ENCODE measurements around the gene MAGEE2. TPM values are rescaled to one million over a fixed set of nuclear protein-coding genes. Genes with fewer than 3 reads are reported as not detected.

MAGEE2 gene
- total RNA-seq, 1 donor from 2014 or later, result not detected

GRCh38 chrX:75746891-75747639 lies 38.0 kb downstream of the MAGEE2 start:
- no peaks in the 10 kb centered on the region for H3K4me1 ChIP-seq
- H3K9me3 ChIP-seq, result peaks cover 5% of the 10 kb centered on the region
- TF ChIP-seq CTCF (IDR thresholded peaks at IDR 0.05) (no peak), POLR2AphosphoS5 (IDR thresholded peaks at IDR 0.05; ENCODE audit: insufficient read depth in 1 of 2, low read depth in 1 of 2) (no peak), POLR2A (IDR thresholded peaks at IDR 0.05) (no peak)
- H3K27me3 ChIP-seq, result no peaks in the 10 kb centered on the region
- H3K36me3 ChIP-seq, result no peaks in the 10 kb centered on the region
- intact Hi-C loops (cut with DNase I), result no loop called here
- peak overlapping the region; percentile 41 to 44 for H3K4me3 ChIP-seq
- H3K27ac ChIP-seq, result no peak overlapping the region
- DNase-seq (ENCODE audit: extremely low spot score in 2 of 2), result no peak

Data from vagina (tissue), 2 donors.